K562 (cell line): ENCODE data around the gene ZDHHC14. TPM values are rescaled to one million over a fixed set of nuclear protein-coding genes. Genes with fewer than 3 reads are reported as not detected.

Experiments used
- ARNT ChIP-seq, 2 experiments: fragments of 450-650 bp; IDR thresholded peaks; 2 replicates each; pipeline ENCODE4 v1.6.1; 2016; ENCODE audit warnings: mild to moderate bottlenecking in 1 of 2
- ATF7 ChIP-seq: fragments of 450-650 bp; IDR thresholded peaks from 2 replicates; pipeline ENCODE4 v1.7.1; 2014; ENCODE audit warnings: mild to moderate bottlenecking, moderate library complexity
- CBFA2T3 ChIP-seq: fragments of 450-650 bp; IDR thresholded peaks from 2 replicates; pipeline ENCODE4 v1.6.1; 2017
- CBX8 ChIP-seq: fragments of 200-600 bp; sonication (generic); IDR thresholded peaks from 2 replicates; pipeline ENCODE4 v1.6.1; 2012; ENCODE audit warnings: borderline replicate concordance, mixed run types, low read depth, mild to moderate bottlenecking, moderate library complexity, mixed read lengths, low read length, control low read depth, inconsistent platforms; ENCODE audit not compliant: poor library complexity, severe bottlenecking; ENCODE audit errors: extremely low read depth
- CHD1 ChIP-seq: fragments of 200-600 bp; sonication (generic); IDR thresholded peaks from one replicate; pipeline ENCODE4 v1.6.1; 2012; ENCODE audit warnings: mild to moderate bottlenecking, moderate library complexity, low read length, inconsistent platforms
- CHD2 ChIP-seq: IDR thresholded peaks from 2 replicates; pipeline ENCODE4 v1.6.1; 2011; ENCODE audit warnings: low read depth, low read length
- DACH1 ChIP-seq: fragments of 450-650 bp; IDR thresholded peaks from 2 replicates; pipeline ENCODE4 v1.6.1; 2018; ENCODE audit not compliant: partially characterized antibody
- DIDO1 ChIP-seq: fragments of 450-650 bp; IDR thresholded peaks from 2 replicates; pipeline ENCODE4 v1.6.1; 2016; ENCODE audit warnings: low read depth, missing biosample characterization, missing genetic modification characterization
- IFI16 ChIP-seq: fragments of 250-450 bp; sonication (Bioruptor Pico); IDR thresholded peaks from 2 replicates; pipeline ENCODE4 v2.1.2; 2022; ENCODE audit warnings: mild to moderate bottlenecking, inconsistent platforms
- KAT2B ChIP-seq: IDR thresholded peaks from one replicate; pipeline ENCODE4 v1.6.1; 2012; ENCODE audit warnings: low read depth, mild to moderate bottlenecking, control low read depth, inconsistent platforms, low read length, moderate library complexity
- KLF16 ChIP-seq: IDR thresholded peaks from 2 replicates; pipeline ENCODE4 v1.6.1; 2016; ENCODE audit warnings: antibody characterized with exemption
- MAZ ChIP-seq, 2 experiments: fragments of 450-650 bp in 1 of 2; sonication (generic) in 1 of 2; formaldehyde crosslinking; IDR thresholded peaks in 1 of 2; conservative IDR thresholded peaks in 1 of 2; 2 replicates each; pipeline versions ENCODE4 v1.4.0 to v1.5.0; 2020; ENCODE audit warnings: mild to moderate bottlenecking in 1 of 2, missing genetic modification reagents in 1 of 2
- MCM5 ChIP-seq: fragments of 450-650 bp; IDR thresholded peaks from 2 replicates; pipeline ENCODE4 v1.6.1; 2016; ENCODE audit warnings: low read depth
- MLLT1 ChIP-seq, 2 experiments: fragments of 450-650 bp; IDR thresholded peaks; 2 replicates each; pipeline ENCODE4 v1.6.1; 2016
- NFYB ChIP-seq: IDR thresholded peaks from 2 replicates; pipeline ENCODE4 v1.6.1; 2011; ENCODE audit warnings: mild to moderate bottlenecking, moderate library complexity; ENCODE audit not compliant: insufficient read length; ENCODE audit errors: extremely low read depth
- NUFIP1 ChIP-seq: fragments of 450-650 bp; IDR thresholded peaks from 2 replicates; pipeline ENCODE4 v1.6.1; 2018; ENCODE audit not compliant: partially characterized antibody
- RBM39 ChIP-seq: fragments of 200-400 bp; formaldehyde crosslinking; optimal IDR thresholded peaks from 2 replicates; pipeline ENCODE3; 2018; ENCODE audit warnings: low read depth, low read length
- SAFB2 ChIP-seq: fragments of 200-400 bp; formaldehyde crosslinking; IDR thresholded peaks from 2 replicates; pipeline ENCODE4 v1.6.1; 2018; ENCODE audit warnings: borderline replicate concordance, low read length, low read depth, moderate library complexity; ENCODE audit not compliant: severe bottlenecking
- SAP30 ChIP-seq: fragments of 200-600 bp; sonication (generic); IDR thresholded peaks from 2 replicates; pipeline ENCODE4 v1.6.1; 2012; ENCODE audit warnings: borderline replicate concordance, low read depth, mild to moderate bottlenecking, moderate library complexity, low read length, control low read depth, inconsistent platforms; ENCODE audit not compliant: insufficient read depth, poor library complexity, severe bottlenecking
- SPI1 ChIP-seq: IDR thresholded peaks from 2 replicates; pipeline ENCODE4 v1.6.1; 2011; ENCODE audit warnings: low read depth, low read length, control low read depth, borderline replicate concordance
- SRF ChIP-seq, 2 experiments: fragments of 250-450, 450-650 bp in 1 of 2; sonication (Bioruptor Pico) in 1 of 2; sonication (generic) in 1 of 2; formaldehyde crosslinking; IDR thresholded peaks; 2 replicates each; pipeline versions ENCODE4 v1.5.0 to v1.5.1; 2020 to 2022; ENCODE audit warnings: mild to moderate bottlenecking in 1 of 2, missing genetic modification reagents in 1 of 2
- TAF15 ChIP-seq: fragments of 200-400 bp; formaldehyde crosslinking; IDR thresholded peaks from 2 replicates; pipeline ENCODE4 v1.6.1; 2017; ENCODE audit warnings: mild to moderate bottlenecking, low read depth, low read length, moderate library complexity
- TRIM28 ChIP-seq: fragments of 450-650 bp; IDR thresholded peaks from 2 replicates; pipeline ENCODE4 v1.6.1; 2017
- YBX1 ChIP-seq: fragments of 450-650 bp; IDR thresholded peaks from 2 replicates; pipeline ENCODE4 v1.7.1; 2016; ENCODE audit warnings: mild to moderate bottlenecking
- ZC3H8 ChIP-seq: fragments of 450-650 bp; IDR thresholded peaks from 2 replicates; pipeline ENCODE4 v1.6.1; 2017
- ZNF174 ChIP-seq: fragments of 250-450 bp; sonication (Bioruptor Pico); IDR thresholded peaks from 2 replicates; pipeline ENCODE4 v1.4.0; 2020; ENCODE audit warnings: mild to moderate bottlenecking
- polyA plus RNA-seq, 8 experiments: library from polyadenylated mRNA; depleted of rRNA in 4 of 8; stranded (reverse) in 5 of 8; unstranded in 3 of 8; fragments of >200 nt; fragmentation: Nextera tagmentation in 2 of 8; fragmentation: Illumina TruSeq in 1 of 8; extraction: Ambion mirVana in 2 of 8; extraction: Trizol in 1 of 8; gene quantifications; 2 replicates each; pipeline versions ENCODE4 v1.2.1 to v1.2.3, GENCODE V29; 2011 to 2014; ENCODE audit warnings: inconsistent platforms in 1 of 8, missing spikeins in 1 of 8
- total RNA-seq, 7 experiments: library from RNA; depleted of rRNA in 6 of 7; stranded (reverse); fragments of >200 nt in 6 of 7; fragmentation: Illumina TruSeq in 2 of 7; extraction: Trizol in 2 of 7; gene quantifications; 2 replicates each; pipeline versions ENCODE4 v1.2.1 to v1.2.3, GENCODE V29; 2011 to 2021; ENCODE audit warnings: low replicate concordance in 1 of 7
- TF ChIP-seq, protein P1 (sequence below): sonication (generic); formaldehyde crosslinking; IDR thresholded peaks from 2 replicates; pipeline ENCODE4 v1.8.0; 2022; ENCODE audit warnings: mild to moderate bottlenecking, missing genetic modification reagents
- TF ChIP-seq, protein P2 (sequence below): fragments of 450-650 bp; formaldehyde crosslinking; conservative IDR thresholded peaks from 2 replicates; pipeline ENCODE4 v1.4.0; 2022; ENCODE audit warnings: mild to moderate bottlenecking, missing genetic modification characterization
- TF ChIP-seq, protein P3 (sequence below): fragments of 250-450 bp; sonication (Bioruptor Pico); IDR thresholded peaks from 2 replicates; pipeline ENCODE4 v1.8.0; 2022; ENCODE audit warnings: moderate library complexity, mild to moderate bottlenecking, inconsistent platforms

ZDHHC14 gene
- total and polyA plus RNA-seq, 9 of the 15 experiments (the other 6 are each of a cell fraction or from before 2014, with no cell fraction given), result 0.92 to 23.1 (median 13.8) TPM

GRCh38 chr6:157527471-157527907 lies 146.5 kb downstream of the ZDHHC14 start (continued):
- no peak for TF ChIP-seq RBM39
- no peak for TF ChIP-seq SAP30
- TF ChIP-seq DACH1, result no peak
- TF ChIP-seq MCM5, result no peak
- TF ChIP-seq TAF15, result no peak
- TF ChIP-seq, protein P1, sequence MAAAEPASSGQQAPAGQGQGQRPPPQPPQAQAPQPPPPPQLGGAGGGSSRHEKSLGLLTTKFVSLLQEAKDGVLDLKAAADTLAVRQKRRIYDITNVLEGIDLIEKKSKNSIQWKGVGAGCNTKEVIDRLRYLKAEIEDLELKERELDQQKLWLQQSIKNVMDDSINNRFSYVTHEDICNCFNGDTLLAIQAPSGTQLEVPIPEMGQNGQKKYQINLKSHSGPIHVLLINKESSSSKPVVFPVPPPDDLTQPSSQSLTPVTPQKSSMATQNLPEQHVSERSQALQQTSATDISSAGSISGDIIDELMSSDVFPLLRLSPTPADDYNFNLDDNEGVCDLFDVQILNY (CRISPR knock-in tag), result no peak
- TF ChIP-seq ATF7, result peak; percentile 48; the same call in 1 of the 2 replicates
- TF ChIP-seq MLLT1 (IDR thresholded peaks at IDR 0.05), result no peak
- TF ChIP-seq, protein P2, sequence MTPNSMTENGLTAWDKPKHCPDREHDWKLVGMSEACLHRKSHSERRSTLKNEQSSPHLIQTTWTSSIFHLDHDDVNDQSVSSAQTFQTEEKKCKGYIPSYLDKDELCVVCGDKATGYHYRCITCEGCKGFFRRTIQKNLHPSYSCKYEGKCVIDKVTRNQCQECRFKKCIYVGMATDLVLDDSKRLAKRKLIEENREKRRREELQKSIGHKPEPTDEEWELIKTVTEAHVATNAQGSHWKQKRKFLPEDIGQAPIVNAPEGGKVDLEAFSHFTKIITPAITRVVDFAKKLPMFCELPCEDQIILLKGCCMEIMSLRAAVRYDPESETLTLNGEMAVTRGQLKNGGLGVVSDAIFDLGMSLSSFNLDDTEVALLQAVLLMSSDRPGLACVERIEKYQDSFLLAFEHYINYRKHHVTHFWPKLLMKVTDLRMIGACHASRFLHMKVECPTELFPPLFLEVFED (CRISPR knock-in tag), result no peak
- TF ChIP-seq CHD2, result no peak
- no peak for TF ChIP-seq NUFIP1
- TF ChIP-seq DIDO1 (tag), result no peak
- TF ChIP-seq CHD1, result no peak
- no peak for TF ChIP-seq ZC3H8
- TF ChIP-seq MAZ (CRISPR knock-in tag; conservative IDR thresholded peaks at IDR 0.05 in 1 of 2, IDR thresholded peaks at IDR 0.05 in 1 of 2), result peak in 1 of 2 experiments; percentile 11; a peak in 1 of 4 replicates
- TF ChIP-seq SPI1, result no peak
- no peak for TF ChIP-seq SAFB2
- TF ChIP-seq KAT2B, result no peak
- no peak for TF ChIP-seq CBX8
- no peak for TF ChIP-seq YBX1
- no peak for TF ChIP-seq NFYB
- TF ChIP-seq ARNT (IDR thresholded peaks at IDR 0.05), result 0 out of 4 replicates have a peak, but pooled peaks of 1 of the 2 experiments have one; percentile 27
- no peak for TF ChIP-seq ZNF174 (CRISPR knock-in tag)
- TF ChIP-seq SRF (CRISPR knock-in tag; IDR thresholded peaks at IDR 0.05), result no peak
- TF ChIP-seq CBFA2T3, result no peak
- TF ChIP-seq, protein P3, sequence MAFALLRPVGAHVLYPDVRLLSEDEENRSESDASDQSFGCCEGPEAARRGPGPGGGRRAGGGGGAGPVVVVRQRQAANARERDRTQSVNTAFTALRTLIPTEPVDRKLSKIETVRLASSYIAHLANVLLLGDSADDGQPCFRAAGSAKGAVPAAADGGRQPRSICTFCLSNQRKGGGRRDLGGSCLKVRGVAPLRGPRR, result no peak
- TF ChIP-seq TRIM28, result no peak
- no peak for TF ChIP-seq KLF16
- no peak for TF ChIP-seq IFI16 (CRISPR knock-in tag)
